Measurements from ENCODE around the gene CEBPE. TPM values are rescaled to one million over a fixed set of nuclear protein-coding genes. Genes with fewer than 3 reads are reported as not detected.

CEBPE gene
- not detected in 2 replicates for total RNA-seq (2014; rRNA removed; shearing (Covaris generic))

DNA sequence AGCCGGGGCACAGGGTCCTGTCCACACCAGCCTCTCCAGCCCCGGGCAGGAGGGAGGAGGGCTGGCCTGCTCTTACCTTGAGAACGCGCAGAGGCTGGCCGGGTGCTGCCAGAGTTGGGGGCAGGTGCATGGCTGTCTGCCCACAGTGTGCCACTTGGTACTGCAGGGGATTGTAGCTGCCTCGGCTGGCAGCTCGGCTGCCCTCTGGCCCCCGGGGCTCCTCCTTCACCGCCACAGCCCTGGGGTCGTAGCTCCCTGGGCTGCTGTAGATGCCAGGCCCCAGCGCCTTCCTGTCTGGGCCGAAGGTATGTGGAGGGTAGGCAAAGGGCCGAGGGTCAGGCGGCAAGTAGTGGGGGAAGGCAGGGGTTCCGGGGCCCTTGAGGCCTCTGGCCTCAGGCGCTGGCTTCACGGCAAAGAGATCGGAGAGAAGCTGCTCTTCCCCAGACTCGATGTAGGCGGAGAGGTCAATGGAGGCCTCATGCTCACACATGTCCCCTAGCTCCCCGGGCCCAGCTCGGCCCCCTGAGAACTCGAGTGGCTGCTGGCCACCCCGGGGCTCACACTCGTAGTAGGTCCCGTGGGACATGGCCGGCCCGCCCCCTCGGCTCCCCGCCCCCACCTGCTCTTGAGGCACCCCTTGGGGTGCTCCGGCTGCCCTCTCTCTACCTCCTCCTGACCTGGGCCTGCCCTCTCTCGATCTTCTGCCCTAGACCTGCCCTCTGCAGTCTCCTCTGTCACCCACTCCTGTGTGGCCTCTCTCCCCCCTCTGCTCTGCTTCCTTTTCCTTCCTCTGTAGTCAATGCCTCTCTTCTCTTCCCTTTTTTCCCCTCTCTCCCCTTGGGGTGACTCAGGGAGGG is at the start of gene CEBPE:
Gene CEBPE, minus strand, starts transcription at position 750 of the 857 bp plus-strand sequence. Its CDS starts 164 bp downstream, at position 586.
- no peak for DNase-seq (ENCODE audit: low spot score)

DNA sequence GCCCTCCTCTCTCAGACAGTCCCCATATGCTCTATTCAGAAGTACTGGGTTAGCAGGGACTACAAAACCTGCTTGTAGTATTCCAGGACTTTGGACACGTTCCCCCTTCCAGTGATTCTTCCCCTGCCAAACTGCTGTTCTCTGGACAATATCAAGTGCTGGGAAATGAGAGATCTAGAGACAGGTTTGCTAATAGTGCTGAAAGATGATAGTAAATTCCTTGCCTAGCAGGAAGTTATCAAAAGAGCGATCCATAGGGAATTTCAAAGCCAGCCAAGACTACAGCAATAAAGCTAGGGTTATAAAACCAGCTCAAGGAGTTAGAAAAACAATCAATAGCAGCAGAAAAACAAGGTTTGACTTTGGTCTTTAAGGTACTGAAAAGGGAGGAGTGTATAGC is 49.2 kb upstream of the CEBPE start:
- no peak for DNase-seq (ENCODE audit: low spot score)

DNA sequence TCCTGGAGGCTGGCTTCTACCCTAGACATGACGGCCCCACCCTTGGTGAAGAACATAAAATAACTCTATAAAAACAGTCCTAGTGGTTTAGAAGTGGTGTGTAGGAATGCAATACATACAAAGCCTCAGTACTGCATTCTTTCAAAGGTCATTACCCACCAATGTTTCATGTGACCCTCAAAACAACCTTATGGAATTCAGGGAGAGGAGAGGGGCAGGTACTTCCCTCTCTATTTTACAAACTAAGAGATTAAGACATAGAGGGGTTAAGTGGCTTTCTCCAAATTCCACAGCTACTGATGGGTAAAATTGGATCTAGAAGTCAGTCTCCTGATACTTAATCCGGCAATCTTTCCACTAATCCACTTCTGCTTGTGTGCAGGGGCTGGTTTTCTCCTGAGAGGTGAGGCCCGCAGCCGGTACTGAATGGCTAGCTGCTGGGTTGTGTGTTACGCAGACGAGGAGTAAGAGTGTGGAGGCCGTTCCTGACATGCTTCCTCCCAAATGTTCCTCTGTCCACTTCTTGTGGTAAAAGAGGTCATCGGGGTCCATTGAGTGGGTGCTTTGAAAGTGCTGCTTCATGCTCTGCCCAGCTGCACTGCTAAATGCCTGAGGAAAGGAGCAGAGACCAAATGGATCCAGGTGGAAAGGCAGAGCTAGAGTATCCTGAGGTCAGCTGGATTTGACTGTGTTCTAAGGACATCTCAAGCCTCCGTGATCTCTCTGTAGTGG is 48.2 kb upstream of the CEBPE start:
- DNase-seq (ENCODE audit: low spot score): no peak

DNA sequence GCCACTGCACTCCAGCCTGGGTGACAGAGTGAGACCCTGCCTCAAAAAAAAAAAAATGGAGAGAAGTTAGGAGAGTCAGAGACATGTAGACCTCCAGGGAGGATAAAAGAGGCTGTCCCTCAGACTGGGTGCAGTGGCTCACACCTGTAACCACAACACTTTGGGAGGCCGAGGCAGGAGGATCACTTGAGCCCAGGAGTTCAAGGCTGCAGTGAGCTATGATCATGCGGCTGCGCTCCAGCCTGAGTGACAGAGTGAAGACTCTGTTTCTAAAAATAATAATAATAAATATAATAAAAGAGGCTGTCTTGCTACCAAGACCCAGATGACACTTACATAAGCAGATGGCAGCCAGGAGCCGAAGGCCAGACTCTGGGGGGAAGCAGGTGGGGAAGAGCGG is 45.9 kb upstream of the CEBPE start:
- no peak for DNase-seq (ENCODE audit: low spot score)

DNA sequence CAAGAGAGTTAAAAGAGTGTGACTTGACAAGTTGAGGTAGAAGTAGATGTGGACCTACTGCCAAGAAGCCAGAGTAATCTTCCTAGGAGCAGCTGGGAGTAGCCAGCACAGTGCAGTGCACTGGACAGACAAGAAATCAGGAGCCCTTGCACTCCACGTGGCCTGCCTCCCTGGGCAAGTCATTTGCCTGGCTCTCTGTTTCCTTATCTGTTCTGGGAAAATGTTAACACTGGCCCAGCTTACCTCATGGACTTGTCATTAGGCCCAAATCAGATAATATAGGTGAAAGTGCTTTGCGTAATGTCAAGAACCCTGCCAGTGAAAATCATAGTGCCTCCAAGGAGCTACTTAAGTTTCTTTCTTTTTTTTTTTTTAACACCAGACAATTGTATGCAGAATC is 45.2 kb upstream of the CEBPE start:
- no peak for DNase-seq (ENCODE audit: low spot score)

DNA sequence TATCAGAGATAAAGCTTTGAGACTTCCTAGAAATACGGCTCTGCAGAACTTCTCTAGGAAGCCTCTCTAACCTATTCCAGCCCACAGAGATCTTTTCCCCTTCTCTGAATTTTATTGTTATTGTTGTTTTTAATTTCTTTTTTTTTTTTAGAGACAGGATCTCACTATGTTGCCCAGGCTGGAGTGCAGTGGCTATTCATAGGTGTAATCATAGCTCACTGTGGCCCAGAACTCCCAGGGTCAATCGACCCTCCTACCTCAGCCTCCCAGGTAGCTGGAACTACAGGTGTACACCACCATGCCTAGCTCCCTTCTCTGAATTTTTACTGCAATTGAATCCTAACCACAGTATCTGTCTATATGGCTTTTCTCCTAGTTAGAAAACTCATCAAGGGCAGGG is 44.8 kb upstream of the CEBPE start:
- no peak for DNase-seq (ENCODE audit: low spot score)

DNA sequence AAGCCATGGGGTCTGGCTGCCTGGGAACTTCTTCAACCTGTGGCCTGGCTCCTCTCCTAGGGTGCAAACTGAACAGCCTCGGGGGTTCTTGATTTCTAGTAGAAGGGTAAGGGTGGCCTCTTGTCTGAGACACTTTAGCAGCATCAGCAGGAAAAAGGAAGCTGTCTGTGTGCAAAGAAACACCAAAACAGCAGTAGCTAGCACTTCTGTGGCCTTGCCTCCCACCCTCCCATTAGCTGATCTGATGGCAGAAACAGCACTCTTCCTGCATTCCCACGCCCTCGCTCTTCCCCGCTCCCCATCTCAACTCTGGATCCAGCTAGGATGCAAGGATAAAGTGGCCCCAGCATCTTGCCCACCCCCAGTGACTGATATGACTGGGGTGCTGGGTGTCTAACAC is 43.7 kb upstream of the CEBPE start:
- no peak for DNase-seq (ENCODE audit: low spot score)

DNA sequence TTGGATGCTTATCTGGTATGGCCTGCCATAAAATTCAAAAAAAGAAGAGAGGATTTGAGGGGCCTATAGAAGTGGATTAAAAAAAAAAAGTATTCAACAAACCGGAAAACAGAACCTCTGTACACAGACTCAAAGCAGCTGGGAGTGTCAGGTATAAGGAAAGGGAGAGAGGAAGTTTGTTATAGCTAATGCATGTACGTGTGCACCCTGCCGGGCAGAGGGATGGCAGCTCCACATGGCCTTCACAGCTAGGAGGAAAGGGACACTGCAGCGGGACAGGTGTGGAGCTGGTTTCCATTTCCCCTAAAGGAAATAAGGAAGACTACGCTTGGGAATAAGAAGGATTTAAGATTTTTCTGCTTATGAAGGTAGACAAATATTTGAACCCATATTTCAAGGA is 43.0 kb upstream of the CEBPE start:
- no peak for DNase-seq (ENCODE audit: low spot score)

DNA sequence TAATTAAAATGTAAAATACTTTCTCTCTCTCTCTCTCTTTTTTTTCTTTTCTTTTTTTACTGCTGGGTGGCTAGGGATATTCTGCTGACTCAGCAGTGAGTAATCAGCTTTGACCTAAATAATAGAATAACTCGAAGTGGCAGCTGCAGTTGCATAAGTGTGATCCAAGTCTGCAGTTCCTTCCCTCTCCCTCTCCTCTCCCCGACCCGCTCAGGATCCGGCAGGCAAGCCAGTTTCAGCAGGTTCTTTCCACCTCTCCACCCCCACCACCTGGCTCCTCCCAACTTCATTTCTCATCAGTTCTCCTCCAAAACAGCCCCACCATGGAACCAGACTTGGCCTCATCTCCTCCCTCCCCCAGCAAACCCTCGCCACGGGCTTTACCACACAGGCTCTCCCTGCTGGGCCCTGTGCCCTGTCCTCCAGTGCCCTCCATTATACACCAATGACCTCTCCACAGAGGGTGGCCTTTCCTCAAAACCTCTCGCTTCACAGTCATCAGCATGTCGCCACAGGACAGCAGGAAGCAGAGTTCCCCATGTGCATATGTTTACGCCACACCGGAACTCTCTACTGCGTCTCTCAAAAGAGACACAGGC is 42.0 kb upstream of the CEBPE start:
- DNase-seq (ENCODE audit: low spot score): peak; percentile 91

DNA sequence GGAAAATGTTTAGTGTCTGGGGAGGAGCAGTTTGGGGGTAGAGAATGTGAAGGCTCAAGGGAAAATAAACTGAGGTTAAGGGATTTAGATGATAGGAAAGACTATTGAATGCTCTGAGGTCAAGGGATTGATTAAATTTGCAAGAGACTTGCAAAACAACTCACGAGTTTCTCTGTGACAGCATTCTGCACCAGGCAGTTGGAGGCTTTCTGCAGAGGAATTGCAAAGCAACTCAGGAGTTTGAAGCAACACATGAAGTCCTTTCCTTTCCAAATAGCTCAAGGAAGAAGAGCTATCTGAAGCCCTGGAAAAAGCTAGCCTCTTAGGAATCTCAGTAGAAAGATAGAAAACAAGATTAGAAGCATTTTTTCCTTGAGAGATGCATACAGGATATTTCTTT is 40.5 kb upstream of the CEBPE start:
- no peak for DNase-seq (ENCODE audit: low spot score)

DNA sequence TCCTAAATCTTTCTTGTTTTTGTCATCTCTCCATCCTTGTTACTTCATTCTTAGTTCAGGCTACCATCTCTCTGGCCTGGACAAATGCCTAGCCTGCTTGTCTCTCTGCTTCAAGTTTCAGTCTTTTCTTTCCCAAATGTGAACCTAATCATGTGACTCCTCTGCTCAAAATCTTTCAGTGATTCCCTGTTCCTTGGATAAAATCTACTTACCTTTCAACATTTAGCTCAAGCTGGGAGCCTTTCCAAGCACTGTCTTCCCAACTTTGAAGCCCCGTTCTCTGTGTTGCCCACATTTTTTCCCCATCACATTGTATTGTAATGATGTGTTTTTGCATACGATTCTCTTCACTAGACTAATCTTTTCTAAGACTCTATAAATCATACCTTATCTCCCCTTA is 39.7 kb upstream of the CEBPE start:
- DNase-seq (ENCODE audit: low spot score): no peak

DNA sequence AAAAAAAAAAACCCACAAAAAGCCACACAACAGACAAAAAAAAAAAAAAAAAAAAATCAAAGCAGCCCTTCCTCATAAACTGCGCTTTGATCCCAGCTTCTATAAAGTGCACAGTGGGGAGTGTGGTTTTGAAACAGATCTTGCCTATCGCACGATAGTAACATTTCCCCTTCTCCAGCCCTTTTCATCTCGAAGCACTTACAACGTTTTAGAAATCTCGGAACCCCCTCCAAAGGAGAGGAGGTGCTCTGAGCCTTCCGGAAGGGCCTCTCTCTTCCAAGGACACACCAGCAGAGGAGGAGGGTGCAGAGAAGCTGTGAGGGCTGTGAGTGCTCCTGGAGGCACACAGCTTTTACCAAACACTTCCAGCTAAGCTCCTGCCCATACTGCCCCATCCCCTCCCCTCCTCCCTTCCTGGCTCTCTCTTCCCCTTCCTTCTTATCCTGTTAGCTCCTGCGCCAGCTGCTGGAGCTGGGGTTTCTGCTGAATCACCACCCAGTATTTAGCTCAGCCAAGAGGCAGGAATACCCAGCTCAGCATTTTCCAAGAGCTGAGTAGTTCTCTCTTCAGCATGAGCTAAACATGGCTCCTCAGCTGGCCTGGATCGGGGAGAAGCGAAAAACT is 36.0 kb upstream of the CEBPE start:
- peak; percentile 98 for DNase-seq (ENCODE audit: low spot score)

DNA sequence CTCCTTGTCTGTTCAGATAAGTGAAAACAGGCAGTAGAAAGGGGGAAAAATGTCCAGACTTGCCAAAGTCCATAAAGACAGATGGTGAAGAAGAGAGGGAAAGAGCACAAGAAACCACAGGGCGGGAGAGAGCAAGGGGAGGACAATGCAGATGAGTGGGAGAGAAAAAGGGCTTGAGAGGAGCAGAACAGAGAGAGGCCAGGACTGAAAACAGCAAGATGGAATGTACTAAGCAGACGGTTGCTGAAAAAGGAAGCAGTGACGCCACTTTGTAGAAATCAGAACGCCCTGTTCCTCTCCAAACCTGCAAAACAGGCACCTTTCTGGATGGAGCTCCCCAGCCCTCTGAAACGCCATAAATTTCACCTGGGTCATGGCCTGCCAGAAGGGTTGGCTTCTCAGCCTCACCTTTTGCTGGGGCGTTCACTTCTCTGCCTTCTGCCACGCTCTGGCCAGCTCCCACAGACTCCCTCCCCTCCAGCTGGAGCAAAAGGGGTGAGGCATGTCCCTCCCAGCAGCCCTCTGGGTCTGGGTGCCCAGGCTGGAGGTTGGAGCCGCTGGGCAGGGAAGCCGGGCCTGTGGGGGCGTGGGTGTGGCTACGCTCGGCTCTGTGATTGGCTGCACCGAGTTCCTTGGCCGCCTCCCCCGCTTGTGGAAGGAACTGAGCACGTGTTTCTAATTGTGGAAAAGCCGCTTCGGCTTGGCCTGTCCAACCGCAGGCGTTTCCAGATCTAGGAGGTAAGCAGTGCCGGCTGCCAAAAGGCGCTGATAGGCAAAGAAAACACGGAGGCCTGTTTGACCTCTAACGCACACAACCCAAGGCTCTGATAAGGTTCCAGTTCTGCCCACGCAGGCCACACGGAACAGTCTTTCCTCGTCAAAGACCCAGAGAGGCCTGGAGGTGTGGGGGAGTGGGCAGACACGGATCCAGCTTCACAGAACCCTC is 35.1 kb upstream of the CEBPE start:
- peak; percentile 70 for DNase-seq (ENCODE audit: low spot score)

DNA sequence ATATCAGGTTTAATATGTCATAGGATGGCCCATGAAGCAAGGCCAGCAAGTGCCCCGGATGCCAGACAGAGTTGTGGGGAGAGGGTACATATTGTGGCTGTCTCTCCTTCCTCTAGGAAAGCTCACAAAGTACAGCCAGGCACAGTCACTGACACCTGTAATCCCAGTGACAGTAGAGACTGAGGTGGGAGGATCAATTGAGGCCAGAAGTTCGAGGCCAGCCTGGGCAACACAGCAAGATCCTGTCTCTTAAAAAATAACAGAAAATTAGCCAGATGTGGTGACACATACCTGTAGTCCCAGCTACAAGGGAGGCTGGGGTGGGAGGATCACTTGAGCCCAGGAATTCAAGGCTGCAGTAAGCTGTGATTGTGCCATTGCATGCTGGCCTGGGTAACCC is 32.3 kb upstream of the CEBPE start:
- no peak for DNase-seq (ENCODE audit: low spot score)

DNA sequence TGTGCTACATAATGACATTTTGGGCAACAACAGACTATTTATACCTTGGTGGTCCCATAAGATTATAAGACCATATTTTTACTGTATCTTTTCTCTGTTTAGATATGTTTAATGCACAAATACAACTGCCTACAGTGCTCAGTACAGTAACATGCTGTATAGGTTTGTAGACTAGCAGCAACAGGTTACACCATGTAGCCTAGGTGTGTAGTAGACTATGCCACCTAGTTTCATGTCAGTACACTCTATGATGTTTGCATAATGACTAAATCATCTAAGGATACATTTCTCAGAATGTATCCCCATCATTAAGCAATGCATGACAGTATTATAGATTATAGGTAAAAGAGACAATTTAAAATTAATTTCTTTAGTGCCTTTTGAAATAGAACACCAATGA is 30.7 kb upstream of the CEBPE start:
- DNase-seq (ENCODE audit: low spot score): no peak

DNA sequence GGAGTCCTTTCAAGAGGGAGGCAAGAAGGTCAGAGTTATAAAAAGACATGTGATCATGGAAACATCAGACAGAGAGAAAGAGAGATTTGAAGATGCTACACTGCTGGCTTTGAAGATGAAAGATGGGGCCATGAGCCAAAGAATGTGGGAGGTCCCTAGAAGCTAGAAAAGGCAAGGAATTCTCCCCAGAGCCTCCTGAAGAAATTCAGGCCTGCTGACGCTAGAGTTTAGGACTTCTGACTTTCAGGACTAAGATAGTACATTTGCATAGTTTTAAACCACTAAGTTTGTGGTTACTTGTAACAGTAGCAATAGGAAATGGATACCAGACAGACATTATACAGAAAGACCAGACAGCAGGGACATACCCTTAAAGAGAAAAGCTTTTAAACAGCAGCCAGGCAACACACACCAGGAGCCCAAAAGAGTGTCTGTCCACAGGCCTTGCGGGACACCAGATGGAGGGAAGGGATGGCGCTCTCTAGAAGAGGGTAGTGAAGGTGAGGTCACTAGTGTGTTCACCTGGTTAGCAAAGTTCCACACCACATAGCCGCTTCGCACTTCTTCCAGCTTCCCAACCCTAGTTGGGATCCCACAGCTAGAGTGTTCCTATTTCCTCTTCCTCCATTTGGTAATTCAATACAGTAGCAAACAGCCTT is 29.7 kb upstream of the CEBPE start:
- DNase-seq (ENCODE audit: low spot score): no peak

DNA sequence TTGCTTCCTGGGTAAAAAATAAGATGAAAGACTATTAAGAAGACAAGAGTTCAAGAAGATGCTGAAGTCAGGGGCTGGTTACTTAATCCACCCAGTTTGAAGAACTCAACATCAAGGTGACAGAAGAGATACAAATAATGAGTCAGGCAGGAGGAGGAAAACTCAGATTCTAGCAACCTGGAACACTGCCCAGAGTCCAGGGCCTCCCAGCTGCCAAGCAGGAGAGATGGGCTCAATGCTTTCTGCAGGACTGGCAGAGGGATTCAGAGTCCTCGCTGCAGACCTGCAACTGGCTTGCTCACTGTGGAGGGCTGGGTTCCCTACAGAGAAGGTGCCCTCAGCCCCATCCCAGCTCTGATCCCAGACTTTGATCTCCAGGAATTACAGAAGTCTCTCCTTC is 28.6 kb upstream of the CEBPE start:
- DNase-seq (ENCODE audit: low spot score): peak; percentile 41

DNA sequence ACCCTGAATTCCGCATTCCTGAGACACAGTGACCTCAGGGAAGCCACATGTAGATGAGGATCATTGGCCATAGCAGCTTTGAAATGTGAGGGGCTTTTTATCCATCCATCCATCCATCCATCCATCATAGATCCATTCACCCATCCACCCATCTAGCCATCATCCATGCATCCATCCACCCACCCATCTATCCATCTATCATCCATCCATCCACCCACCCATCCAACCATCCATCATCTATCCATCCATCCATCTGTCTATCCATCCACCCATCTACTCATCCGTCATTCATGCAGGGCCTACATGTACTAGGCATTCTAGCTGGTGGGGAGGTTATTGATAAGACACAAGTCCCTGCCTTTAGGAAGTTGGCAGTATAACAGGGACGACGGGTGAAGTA is 27.9 kb upstream of the CEBPE start:
- no peak for DNase-seq (ENCODE audit: low spot score)

DNA sequence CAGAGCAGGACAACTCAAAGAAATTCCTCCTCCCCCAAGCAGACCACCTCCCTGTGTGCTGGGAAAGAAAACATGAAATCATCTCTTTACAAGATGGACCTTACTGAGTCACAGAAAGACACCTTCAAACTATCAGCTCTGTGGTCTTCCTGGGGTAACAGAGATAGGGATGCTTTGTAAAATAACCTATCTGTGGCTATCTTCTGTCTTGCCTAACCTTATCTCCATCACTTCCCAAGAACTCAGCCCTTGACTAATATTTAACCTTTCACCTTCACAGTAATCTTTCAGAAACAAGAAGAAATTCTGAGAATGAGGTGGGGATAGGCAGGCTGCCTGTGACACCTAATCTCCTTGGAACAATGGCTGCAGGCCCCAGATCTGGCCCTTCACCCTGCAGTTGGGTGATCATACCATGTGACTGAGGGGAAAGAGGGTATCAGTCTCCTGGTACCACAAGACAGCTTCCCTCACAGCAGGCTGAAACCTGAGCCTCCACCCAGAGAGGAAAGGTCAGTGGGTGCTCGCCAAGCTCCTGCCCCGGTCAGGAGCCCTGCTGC is 27.4 kb upstream of the CEBPE start:
- DNase-seq (ENCODE audit: low spot score): no peak

DNA sequence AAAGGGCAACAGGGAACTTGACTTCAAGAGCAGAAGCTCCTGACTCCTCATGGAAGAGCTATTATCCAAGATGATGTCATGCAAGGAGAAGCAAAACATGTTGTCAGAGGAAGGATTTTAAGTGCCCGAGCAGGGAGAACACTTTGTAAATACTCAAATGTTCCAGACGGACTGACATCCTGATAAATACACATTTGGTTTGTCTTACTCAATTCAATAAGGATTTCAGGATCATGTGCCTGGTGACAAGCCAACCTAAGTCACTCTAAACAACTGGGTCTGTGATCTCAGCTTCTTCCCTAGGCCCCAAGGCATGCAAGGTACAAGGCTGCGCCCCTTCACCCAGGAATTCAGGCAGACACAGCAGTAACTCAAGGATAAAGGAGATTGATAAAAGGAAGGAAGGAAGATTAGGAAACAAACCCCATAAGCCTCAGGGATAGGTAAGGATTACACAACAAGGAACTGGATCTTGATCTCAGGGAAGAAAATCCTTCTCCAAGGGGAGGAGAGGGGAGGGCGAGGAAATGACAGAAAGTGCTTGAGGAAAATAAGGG is 26.8 kb upstream of the CEBPE start:
- no peak for DNase-seq (ENCODE audit: low spot score)

Data from H4 (cell line).